Inflammatory macrophage treated with lipopolysaccharide for 4 hours (primary cell): ENCODE data around the gene ZMYND8.
"Not testable (repeated sequence)": the region's sequence is repeated elsewhere in the genome, so short reads cannot be mapped to it uniquely, and the experiment has no call there.

Experiments
- DNase-seq: peaks from one replicate; pipeline ENCODE4 v3.0.0-alpha.2; 2020

The ZMYND8 gene

DNA sequence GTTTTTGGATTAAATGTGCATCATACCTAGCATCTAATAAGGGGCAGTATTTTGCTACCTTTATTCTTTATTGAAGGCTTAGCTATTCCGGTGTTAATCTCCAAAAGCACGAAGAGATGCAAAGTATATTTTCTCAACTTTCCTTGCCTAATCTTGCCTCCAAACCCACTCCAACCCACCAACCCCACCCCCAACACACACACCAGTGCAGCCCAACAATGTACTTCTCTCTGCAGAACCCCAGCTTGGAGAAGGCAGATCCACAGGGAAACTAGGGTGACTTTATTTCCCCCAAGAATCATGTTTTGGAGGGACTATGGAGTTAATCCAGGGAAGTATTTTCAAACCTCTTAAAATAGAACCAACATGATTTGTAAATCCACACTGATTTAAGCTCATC lies 73.6 kb downstream of the ZMYND8 start:
- DNase-seq = no peak

DNA sequence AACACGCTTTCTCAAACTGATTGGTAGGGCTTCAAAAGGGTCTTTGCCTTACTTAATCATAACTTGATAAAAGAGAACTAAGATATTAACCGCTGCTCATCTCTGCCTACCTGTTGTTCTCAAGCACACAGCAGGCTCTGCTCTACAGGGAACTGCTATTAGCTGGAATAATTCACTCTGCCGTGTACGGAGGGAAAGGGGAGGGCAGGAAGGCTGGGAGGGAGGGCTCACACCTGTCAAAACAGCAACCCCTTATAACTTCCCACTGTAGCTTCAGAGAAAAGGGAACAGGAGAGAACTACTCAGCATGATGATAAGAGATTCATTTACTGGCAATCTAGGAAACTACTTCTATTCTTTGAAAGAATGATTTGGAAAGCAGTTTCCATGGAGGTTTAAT lies 75.1 kb downstream of the ZMYND8 start:
- DNase-seq = no peak

DNA sequence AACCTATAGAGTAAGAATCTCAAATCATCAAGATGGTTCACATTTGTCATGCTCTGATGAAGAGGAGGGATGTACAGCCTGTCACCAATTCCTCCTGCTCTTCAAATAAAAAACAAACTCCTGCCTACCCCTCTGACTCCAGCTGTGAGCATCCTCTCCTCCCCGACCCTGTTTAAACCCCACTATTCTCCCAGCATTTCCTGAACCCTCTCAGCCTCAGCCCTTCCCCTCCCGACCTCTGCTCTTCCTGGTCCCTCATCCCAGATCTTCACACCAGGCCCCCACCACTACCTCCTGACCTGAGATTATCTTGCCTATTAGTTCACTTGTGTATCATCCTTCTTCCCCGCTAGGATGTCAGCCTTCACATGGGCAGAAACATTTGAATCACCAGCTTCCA lies 75.8 kb downstream of the ZMYND8 start:
- DNase-seq = no peak

DNA sequence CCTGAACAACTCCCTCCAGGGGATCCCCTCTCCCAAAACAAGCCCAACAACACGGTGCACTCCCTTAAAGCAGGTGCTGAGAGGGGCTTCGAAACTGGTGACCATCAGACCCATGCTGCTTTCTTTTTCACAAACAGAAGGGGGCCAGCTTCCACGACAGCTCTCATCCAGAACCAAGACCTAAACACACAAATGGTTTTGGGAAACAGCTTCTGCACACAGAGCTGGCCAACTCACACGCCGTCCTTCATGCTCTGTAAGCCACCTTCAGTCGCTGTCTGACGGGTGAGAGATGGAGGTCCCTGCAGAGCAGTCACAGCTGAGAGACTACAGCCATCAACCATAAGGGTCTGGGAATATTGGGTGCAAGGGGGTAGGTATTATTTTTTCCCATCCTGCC lies 76.3 kb downstream of the ZMYND8 start:
- DNase-seq = no peak

DNA sequence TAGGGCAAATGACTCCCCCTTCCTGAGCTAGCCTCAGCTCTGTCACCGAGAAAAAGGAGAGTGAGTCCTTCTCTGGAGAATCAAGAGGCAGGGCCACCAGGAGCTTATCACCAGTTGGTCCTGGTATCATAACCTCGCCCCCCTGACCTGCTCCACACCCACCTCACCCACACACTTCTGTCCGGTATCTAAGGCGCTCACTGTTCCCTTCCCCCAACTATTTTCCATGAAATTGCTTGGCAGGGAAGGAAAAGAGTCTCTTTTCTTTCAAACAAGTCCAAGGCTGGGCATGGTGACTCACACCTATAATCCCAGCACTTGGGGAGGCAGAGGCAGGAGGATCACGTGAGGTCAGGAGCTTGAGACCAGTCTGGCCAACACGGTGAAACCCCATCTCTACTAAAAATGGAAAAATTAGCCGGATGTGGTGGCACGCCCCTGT lies 77.6 kb downstream of the ZMYND8 start:
- DNase-seq = no peak

DNA sequence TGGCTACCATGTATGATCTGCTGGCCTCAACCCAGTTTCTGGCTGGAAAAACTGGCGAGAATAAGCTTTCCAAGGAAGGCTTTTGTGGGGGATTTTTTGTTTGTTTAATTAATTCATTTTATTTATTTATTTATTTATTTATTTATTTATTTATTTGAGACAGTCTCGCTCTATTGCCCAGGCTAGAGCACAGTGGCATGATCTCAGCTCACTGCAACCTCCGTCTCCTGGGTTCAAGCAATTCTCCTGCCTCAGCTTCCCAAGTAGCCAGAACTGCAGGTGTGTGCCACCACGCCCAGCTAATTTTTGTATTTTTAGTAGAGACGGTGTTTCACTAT lies 79.0 kb downstream of the ZMYND8 start:
- not testable (repeated sequence) for DNase-seq

DNA sequence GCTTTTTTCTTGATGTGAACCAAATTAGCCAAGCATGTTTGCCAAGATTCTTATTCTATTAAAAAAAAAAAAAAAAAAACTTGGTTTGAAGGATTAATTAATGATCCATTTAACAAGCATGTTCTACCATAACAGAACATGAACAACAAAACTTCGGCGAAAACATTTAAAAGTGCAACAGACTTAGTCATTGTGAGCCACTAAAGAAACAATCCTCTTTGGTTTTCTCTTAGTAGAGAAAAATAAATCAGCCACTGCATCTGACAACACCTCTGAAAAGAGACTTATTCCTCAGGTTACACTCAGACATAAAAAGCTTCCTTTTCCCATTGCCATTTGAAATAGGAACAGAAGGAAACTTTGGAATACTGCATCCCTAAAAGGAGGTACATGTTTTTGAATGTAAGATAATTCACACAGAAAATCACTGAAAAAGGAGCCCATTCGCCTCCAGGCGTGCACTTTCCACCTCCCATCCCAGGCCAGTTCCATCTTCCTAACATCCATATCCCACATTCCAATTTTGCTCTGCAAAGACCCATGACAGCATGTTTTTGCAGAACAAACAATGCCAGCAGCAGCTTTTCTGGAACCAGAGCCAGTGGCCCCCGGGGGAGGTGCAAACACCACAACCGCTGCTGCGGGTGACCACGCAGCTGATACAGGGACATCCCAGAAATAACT lies 79.5 kb downstream of the ZMYND8 start:
- DNase-seq = no peak

DNA sequence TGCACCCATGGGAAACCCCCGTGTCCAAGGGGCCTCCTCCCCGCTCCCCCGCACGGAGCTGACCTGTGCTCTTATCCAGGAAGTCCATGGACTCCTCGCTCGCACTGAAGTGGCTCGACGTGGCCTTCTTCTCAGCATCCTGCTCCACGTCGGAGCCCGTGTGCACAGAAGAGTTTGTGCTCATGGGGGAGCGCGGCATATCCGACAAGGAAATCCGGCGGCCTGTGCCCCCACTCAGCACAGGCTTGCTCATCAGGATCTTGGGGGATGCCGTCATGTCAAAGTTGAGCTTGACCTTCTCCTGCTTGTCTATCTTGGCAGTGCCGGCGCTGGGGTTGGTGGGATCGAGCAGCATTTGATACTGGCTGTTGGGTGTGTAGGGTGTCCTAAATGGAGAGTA lies 80.2 kb downstream of the ZMYND8 start:
- DNase-seq = no peak

DNA sequence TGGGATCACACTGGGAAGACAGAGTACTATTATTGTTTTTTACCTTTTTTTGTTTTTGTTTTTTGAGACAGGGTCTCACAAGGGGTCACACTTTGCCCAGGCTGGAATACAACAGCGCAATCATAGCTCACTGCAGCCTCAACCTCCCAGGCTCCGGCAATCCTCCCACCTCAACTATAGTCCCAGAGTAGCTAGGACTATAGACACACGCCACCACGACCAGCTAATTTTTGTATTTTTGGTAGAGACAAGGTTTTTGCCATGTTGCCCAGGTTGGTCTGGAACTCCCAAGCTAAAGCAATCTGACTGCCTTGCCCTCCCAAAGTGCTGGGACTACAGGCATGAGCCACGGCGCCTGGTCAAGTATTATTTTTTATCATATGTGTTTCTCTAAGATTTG lies 81.0 kb downstream of the ZMYND8 start:
- no peak for DNase-seq

DNA sequence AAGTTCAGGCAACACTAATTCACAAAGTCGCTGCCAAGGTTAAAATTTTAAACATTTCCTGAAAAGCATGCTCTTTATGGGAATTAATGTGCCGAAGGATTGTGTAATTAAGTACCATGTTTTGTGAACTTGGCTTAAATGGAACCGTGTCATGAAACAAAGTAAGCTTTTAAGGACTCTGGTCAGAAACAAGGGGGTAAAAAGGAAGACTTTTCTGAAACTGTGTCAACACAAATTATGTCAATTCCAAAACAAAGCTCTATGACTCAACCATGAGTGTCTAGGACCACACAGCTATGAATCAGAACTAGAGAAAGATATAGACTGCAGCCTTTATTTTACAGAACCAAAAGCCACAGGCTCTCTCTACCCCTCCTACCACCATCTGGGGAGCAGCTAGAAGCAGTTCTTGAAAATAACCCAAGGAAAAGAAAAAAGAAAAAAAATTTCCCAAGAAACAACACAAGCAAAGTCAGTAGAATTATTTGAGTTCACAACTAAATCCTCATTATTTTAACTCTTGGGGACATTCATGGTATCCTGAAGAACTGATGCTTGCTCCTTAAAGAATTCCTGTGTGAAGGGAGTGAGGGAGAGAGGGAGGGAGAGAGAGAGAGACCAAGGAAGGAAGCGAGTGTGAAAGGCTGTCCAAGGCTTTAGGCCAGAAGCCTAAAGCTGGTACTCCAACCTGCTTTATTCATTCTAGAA lies 81.9 kb downstream of the ZMYND8 start:
- peak; percentile 96 for DNase-seq

DNA sequence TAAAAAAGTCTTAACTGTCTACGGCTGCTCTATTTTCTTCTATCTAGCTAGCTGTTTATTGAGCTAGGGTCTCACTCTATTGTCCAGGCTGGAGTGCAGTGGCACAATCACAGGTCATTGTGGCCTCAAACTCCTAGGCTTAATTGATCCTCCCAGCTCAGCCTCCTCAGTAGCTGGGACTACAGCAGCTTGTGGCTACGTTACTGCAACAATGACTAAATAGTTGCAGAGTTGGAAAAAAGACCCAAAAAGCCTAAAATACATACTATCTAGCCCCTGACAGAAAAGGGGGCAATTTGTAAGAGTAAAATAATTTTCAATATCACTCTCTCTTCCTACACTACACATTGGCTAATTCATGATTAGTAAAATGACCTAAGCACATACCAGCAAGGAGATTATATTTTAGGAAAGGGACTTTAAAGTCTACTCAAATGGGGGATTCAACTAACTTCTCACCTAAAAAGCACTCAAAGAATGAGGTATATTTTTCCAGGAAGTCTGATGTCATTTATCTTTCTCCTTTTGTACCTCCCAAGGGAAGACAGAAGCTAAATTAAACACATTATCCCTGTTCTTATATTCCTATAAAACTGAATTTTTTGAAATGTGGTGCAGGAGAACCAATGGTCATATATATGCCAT lies 82.8 kb downstream of the ZMYND8 start:
- peak; percentile 13 for DNase-seq

DNA sequence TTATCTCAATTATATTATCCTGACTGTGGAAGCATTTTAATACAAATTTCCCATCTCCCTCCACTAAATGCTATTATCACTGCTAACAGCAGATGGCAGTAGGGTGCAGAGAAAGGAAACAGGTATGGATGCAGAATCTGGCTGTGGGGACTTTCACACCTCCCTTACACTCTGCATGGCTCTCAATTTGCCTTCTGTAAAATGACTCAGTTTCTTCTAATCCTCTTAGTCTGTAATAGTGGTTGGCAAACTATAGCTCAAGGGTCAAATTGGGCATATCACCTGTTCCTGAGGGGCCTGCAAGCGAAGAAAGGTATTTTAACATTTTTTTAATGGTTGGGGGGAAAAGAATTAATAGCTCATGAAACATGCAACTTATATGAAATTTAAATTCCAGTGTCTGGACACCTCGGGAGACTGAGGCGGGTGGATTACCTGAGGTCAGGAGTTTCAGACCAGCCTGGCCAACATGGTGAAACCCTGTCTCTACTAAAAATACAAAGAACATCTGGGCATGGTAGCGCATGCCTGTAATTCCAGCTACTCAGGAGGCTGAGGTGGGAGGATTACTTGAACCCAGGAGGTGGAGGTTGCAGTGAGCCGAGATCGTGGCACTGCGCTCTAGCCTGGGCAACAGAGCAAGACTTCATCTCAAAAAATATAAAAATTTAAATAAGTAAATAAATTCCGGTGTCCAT lies 83.5 kb downstream of the ZMYND8 start:
- peak; percentile 66 for DNase-seq

DNA sequence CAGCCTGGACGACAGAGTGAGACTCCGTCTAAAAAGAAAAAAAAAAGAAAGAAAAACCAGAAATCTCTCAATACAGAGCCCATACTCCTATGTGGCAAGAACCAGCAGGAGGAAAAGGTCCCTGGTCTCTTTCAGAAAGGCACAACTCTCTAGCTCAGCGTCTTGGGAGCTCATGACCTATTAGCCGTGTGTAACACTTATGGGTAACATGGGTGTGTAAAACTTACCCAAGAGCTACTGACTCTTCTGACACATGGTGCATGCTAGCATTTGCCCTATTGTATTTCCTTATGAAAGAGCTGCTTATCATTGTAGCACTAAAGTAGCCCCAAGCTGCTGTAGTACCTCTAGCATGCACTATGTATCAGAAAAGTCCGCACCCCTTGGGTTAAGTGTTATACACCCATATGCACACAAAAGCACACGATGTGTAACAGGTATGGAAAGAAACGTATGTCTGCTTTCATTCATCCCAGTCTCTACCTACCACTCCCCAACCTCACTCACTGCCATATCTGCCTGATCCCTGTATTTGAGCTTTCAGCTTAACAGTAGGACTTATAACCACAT lies 85.4 kb downstream of the ZMYND8 start:
- peak; percentile 20 for DNase-seq

DNA sequence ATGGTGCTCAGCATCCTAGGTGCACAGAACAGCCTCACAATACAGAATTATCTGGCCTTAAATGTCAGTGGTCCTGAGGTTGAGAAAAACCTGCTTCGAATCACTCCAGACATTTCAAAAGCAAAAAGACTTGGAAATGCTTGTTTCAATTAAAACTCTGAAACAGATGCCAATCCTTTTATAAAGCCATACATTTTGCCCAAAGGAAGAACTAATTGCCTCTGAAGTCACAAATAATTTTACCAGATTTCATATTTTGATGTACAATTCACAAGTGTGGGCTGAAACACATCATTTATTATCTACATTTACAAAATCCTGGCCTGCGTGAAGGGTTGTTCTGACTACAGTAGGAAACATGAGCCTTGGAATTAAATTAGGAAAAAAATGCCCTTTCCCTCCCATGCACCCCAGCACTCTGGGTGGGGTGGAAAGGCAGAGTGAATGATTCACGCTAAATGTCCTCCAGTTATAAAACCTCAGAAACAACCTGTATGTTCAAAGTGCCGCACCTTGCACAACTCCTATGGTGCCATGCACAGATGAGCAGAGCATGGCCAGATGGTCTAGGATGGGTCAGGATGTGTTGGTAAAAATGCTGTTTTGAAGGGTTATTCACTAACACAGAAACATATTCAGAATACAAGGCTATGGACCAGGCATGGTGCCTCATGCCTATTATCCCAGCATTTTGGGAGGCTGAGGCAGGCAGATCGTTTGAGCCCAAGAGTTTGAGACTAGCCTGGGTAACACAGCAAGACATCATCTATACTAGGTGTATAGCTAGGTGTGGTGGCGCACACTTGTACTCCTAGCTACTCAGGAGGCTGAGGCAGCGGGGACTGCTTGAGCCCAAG lies 87.0 kb downstream of the ZMYND8 start:
- DNase-seq = no peak

DNA sequence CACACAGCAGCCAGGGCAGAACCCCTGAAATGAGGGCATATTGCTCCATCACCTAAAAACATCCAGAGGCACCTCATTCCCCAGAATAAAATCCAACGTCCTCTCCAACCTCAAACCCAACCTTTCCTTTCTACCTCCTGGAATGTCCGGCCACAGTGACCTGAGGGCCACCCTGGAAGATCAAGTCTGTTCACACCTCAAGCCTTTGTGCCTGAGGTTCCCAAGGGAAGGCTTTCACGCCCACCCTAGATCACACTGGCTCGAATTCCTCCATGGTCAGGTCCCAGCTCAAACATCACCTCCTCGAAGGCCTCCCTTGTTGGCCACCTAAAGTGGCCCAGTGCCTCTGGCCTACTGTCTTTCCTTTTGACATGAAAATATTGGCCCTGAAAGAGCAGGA lies 88.9 kb downstream of the ZMYND8 start:
- DNase-seq = no peak

DNA sequence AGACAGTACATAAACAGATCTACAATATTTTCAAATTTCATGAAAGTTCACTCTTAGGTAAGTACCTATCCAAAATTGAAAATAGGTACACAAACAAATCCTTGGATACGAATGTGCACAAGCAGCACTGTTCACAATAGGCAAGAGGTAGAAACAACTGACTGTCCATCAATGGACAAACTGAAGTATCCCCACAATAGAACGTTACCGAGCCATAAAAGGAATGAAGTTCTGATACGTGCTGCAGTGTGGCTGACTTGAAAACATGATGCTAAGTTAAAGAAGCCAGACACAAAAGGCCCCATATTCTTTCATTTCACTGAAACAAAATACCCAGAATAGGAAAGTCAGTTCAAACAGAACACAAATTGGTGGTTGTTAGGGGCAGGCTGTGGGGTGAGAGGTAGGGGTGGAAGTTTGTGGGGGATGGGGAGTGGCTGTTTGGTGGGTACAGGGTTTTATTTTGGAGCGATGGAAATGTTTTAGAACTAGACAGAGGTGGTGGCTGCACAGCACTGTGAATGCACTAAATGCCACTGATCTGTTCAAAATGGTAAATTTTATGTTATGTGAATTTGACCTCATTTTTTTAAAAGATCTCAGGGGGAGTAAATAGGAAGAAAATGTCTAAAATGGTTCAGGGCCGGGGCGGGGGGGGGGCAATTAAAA lies 89.5 kb downstream of the ZMYND8 start:
- DNase-seq = no peak

DNA sequence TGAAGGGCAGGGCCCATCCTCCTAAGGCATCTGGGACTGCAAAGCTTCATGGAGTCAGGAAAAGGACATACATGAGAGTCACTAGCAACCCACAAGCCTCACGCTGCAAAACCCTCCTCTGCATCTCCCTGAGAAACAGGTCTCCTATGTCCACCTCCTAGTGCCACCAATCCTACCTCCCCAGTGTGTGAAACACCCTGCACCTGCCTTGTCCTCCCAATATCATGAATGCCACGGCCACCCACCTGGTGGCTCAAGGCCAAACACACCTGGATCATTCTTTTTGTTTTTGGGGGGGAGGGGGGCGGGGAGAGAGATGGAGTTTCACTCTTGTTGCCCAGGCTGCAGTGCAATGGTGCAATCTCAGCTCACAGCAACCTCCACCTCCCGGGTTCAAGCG lies 90.5 kb downstream of the ZMYND8 start:
- no peak for DNase-seq

DNA sequence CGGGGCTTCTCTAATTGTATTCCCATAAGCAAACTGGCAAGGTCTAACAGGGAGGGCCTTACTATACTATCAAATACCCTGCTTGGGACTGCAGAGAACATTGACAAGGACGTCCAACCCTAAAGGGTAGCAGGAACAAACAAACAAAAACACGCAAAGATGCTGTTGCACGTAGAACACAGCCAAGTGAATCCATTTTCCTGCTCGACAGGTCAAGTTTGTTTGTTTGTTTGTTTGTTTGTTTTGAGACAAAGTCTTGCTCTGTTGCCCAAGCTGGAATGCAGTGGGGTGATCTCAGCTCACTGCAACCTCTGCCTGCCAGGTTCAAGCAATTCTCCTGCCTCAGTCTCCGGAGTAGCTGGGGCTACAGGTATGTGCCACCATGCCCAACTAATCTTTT lies 91.3 kb downstream of the ZMYND8 start:
- no peak for DNase-seq

DNA sequence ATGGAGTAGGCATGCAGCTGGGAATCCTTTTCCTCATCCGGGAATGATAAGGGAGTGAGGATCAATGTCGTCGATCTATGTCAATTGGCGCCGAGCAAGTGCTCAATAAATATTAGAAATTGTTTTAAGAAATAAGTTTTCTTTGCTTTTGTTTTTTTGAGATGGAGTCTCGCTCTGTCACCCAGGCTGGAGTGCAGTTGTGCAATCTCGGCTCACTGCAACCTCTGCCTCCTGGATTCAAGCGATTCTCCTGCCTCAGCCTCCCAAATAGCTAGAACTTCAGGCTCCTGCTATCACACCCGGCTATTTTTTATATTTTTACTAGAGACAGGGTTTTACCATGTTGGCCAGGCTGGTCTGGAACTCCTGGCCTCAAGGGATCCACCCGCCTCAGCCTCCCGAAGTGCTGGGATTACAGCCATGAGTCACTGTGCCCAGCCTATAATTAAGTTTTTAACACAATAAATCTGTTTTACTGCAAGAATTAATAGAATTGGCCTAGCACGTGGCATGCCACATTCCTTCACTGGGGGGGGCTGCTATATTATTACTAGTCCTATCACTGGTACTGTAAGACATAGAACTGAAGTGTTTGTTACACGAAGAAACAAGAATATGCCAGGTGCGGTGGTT lies 92.2 kb downstream of the ZMYND8 start:
- DNase-seq = not testable (repeated sequence)

DNA sequence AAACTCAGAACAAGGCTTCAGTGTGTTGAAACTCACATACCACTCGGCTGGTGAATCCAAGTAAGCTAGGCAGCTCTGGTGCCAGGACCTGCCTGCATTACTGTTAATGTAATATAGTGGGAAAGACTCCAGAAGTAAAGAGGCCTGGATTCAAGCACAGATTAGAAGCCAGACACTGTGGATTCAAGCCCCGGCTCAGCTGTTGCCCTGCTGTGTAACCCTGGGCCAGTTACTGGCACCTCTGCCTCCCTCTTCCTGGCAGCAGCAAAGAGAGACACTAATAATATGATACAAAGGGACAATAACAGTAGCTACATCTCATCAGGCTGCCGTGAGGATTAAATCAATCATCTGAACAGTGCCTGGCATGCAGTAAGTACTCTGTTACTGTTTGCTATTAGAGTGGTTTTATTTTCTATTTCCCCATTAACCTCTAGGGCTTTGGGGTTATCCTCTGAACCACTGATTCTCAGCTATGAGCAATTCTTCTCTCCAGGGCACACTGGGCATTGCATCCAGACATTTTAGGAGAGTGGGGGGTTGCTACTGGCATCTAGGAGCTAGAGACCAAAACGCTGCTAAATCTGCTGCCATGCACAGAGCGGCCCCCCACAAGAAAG lies 92.9 kb downstream of the ZMYND8 start:
- no peak for DNase-seq

DNA sequence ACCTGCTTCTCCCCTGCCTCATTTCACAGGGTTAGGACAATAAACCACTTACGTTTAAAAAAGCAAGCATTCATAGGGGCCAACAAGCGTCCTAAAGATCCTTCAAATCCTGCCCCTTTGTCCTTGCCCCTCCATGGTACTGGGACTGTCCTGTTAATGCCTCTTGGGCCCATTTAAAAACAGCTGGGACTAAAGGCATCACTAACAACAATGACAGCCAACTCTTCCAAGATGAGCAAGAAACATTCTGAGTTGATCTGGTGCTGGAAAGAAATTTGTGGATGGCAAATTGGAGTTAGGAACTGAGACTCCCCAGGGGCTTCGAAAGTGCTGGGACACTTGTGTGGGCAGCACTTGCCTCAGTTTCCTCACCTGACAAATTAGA lies 93.4 kb downstream of the ZMYND8 start:
- DNase-seq = no peak
